ENCODE measurements around the gene MAEL. TPM values are rescaled to one million over a fixed set of nuclear protein-coding genes. Genes with fewer than 3 reads are reported as not detected.

The MAEL gene
- total RNA-seq = not detected
- 0.10 TPM for polyA plus RNA-seq (2013, experiment 1 of 2)
- 0.15 TPM for polyA plus RNA-seq (2013, experiment 2 of 2)
- 0 to 0.35 (median 0) reads per million in 172 experiments for total RNA-seq

- Mint-ChIP-seq H3K27ac (no peak within 1 kb of the TSS), H3K4me1 (ENCODE audit: low read depth) (no peaks in the 10 kb centered on the region), H3K9me3 (no peaks in the 10 kb centered on the region), H3K27me3 (peaks cover 16% of the 10 kb centered on the region), H3K36me3 (ENCODE audit: low read depth) (no peaks in the 10 kb centered on the region), H3K4me3 (no peak within 1 kb of the TSS)
- TF ChIP-seq CTCF (IDR thresholded peaks at IDR 0.05) = no peak
- H3K9me3 ChIP-seq (ENCODE audit: control insufficient read depth in 1 of 2, insufficient read depth in 1 of 2, low read length in 2 of 2) = peaks cover 0 to 8% of the 10 kb centered on the region in 2 experiments
- H3K27me3 ChIP-seq (ENCODE audit: control insufficient read depth in 1 of 2, insufficient read depth in 2 of 2, low read length in 2 of 2) = no peaks in the 10 kb centered on the region
- POLR2A ChIA-PET = no interaction called here
- intact Hi-C loops (cut with DNase I, micrococcal nuclease) = no loop called here
- no peak within 1 kb of the TSS for H3K27ac ChIP-seq (ENCODE audit: low read depth in 1 of 2, low read length in 2 of 2)
- no peak for DNase-seq
- ATAC-seq (ENCODE audit: poor library complexity) = no peak
- H3K4me1 ChIP-seq (ENCODE audit: insufficient read depth, low read length) = no peaks in the 10 kb centered on the region
- no peaks in the 10 kb centered on the region for H3K36me3 ChIP-seq (ENCODE audit: insufficient read depth, low read length)
- CTCF ChIA-PET = no interaction called here
- H3K4me3 ChIP-seq (ENCODE audit: low read length) = no peak within 1 kb of the TSS
These were observed at the start of gene MAEL for GRCh38 chr1:166988974-166989515. Gene MAEL, plus strand, starts transcription at chr1:166989280. Its CDS starts 73 bp downstream, at chr1:166989353.

- Histone ChIP-seq H3K9me3 (ENCODE audit: control insufficient read depth in 1 of 2, insufficient read depth in 1 of 2, low read length in 2 of 2) (no peaks in the 10 kb centered on the region), H3K4me1 (ENCODE audit: insufficient read depth, low read length) (no peaks in the 10 kb centered on the region), H3K36me3 (ENCODE audit: insufficient read depth, low read length) (no peaks in the 10 kb centered on the region), H3K4me3 (ENCODE audit: low read length) (no peak overlapping the region), H3K27me3 (ENCODE audit: control insufficient read depth in 1 of 2, insufficient read depth in 2 of 2, low read length in 2 of 2) (no peaks in the 10 kb centered on the region), H3K27ac (ENCODE audit: low read depth in 1 of 2, low read length in 2 of 2) (no peak overlapping the region)
- intact Hi-C loops (cut with DNase I, micrococcal nuclease) = no loop called here
- Mint-ChIP-seq H3K27ac (no peak overlapping the region), H3K36me3 (ENCODE audit: low read depth) (no peaks in the 10 kb centered on the region), H3K9me3 (no peaks in the 10 kb centered on the region), H3K4me3 (no peak overlapping the region), H3K4me1 (ENCODE audit: low read depth) (peaks cover 12% of the 10 kb centered on the region), H3K27me3 (peaks cover 6% of the 10 kb centered on the region)
- ChIA-PET CTCF (interaction anchor here (1.5 kb wide), 1 partner anchor 9 kb away, joined by 3 read pairs; no protein-coding TSS in a partner anchor), POLR2A (no interaction called here)
- no peak for DNase-seq
- no peak for ATAC-seq (ENCODE audit: poor library complexity)
- no peak for TF ChIP-seq CTCF (IDR thresholded peaks at IDR 0.05)
These were observed 49.2 kb upstream of the MAEL start for GRCh38 chr1:166939741-166940375.

- Histone ChIP-seq H3K9me3 (ENCODE audit: control insufficient read depth in 1 of 2, insufficient read depth in 1 of 2, low read length in 2 of 2) (peaks cover 0 to 5% of the 10 kb centered on the region in 2 experiments), H3K27me3 (ENCODE audit: control insufficient read depth in 1 of 2, insufficient read depth in 2 of 2, low read length in 2 of 2) (peaks cover 19 to 25% of the 10 kb centered on the region in 2 experiments), H3K36me3 (ENCODE audit: insufficient read depth, low read length) (no peaks in the 10 kb centered on the region), H3K4me3 (ENCODE audit: low read length) (no peak overlapping the region), H3K27ac (ENCODE audit: low read depth in 1 of 2, low read length in 2 of 2) (no peak overlapping the region), H3K4me1 (ENCODE audit: insufficient read depth, low read length) (peaks cover 6% of the 10 kb centered on the region)
- Mint-ChIP-seq H3K36me3 (ENCODE audit: low read depth) (no peaks in the 10 kb centered on the region), H3K4me3 (no peak overlapping the region), H3K9me3 (no peaks in the 10 kb centered on the region), H3K4me1 (ENCODE audit: low read depth) (peaks cover 23% of the 10 kb centered on the region), H3K27me3 (peaks cover 37% of the 10 kb centered on the region), H3K27ac (no peak overlapping the region)
- intact Hi-C loops (cut with DNase I, micrococcal nuclease) = no loop called here
- DNase-seq = peak in 1 of 14 experiments; percentile 4
- ATAC-seq (ENCODE audit: poor library complexity) = no peak
- CTCF ChIA-PET = no interaction called here
- POLR2A ChIA-PET = no interaction called here
- TF ChIP-seq CTCF (IDR thresholded peaks at IDR 0.05) = no peak
These were observed 44.7 kb upstream of the MAEL start for GRCh38 chr1:166944186-166944967.

Measured in CD4-positive, alpha-beta T cell (primary cell).